Upper lobe of left lung (tissue), 6 donors: Measurements from ENCODE around the gene ERP27. TPM values are rescaled to one million over a fixed set of nuclear protein-coding genes. Genes with fewer than 3 reads are reported as not detected.

Experiments used
- ATAC-seq, 2 donors: fragments of 200-7000 bp; cut with Tn5 transposase; one replicate each; pipeline ENCODE4 v1.9.1; 2022; ENCODE audit warnings: mild to moderate bottlenecking in 2 of 2, moderate library complexity in 2 of 2; ENCODE audit not compliant: low FRiP score in 2 of 2
- DNase-seq, 2 donors: peaks; one replicate each; pipeline ENCODE4 v3.0.0-alpha.2; 2019 to 2020
- H3K27ac ChIP-seq, 4 donors: fragments of 200-600 bp; sonication (generic); one replicate each; pipeline ENCODE4 v1.5.1; 2016 to 2019
- H3K27me3 ChIP-seq, 4 donors: fragments of 200-600 bp; sonication (generic); one replicate each; pipeline ENCODE4 v1.5.1; 2017 to 2019
- H3K36me3 ChIP-seq, 4 donors: fragments of 200-600 bp; sonication (generic); one replicate each; pipeline ENCODE4 v1.5.1; 2016 to 2019
- H3K4me1 ChIP-seq, 4 donors: fragments of 200-600 bp; sonication (generic); one replicate each; pipeline ENCODE4 v1.5.1; 2018 to 2019
- H3K4me3 ChIP-seq, 4 donors: fragments of 200-600 bp; sonication (generic); one replicate each; pipeline ENCODE4 v1.5.1; 2017 to 2019; ENCODE audit warnings: mild to moderate bottlenecking in 2 of 4, moderate library complexity in 1 of 4
- H3K9me3 ChIP-seq, 4 donors: fragments of 200-600 bp; sonication (generic); one replicate each; pipeline ENCODE4 v1.5.1; 2018 to 2019
- CTCF ChIP-seq, 6 experiments: fragments of 450-650 bp in 4 of 6; fragments of 200-600 bp in 2 of 6; sonication (generic) in 2 of 6; IDR thresholded peaks; one replicate each; pipeline ENCODE4 v1.5.1; 2016 to 2019; ENCODE audit warnings: antibody characterized with exemption in 6 of 6
- EP300 ChIP-seq, 4 donors: sonication (generic); formaldehyde crosslinking; IDR thresholded peaks; one replicate each; pipeline ENCODE4 v1.5.1; 2017; ENCODE audit warnings: antibody characterized with exemption in 4 of 4, control low read depth in 2 of 4
- POLR2A ChIP-seq, 4 donors: fragments of 450-650 bp; IDR thresholded peaks; one replicate each; pipeline ENCODE4 v1.5.1; 2016 to 2017; ENCODE audit warnings: antibody characterized with exemption in 4 of 4, mild to moderate bottlenecking in 2 of 4
- POLR2AphosphoS5 ChIP-seq, 2 donors: sonication (generic); formaldehyde crosslinking; IDR thresholded peaks; one replicate each; pipeline ENCODE4 v1.5.1; 2017; ENCODE audit warnings: antibody characterized with exemption in 2 of 2
- WGBS, 2 donors: methylation state at CpG; one replicate each; pipeline ENCODE4 v1.1.5; 2017 to 2018; 5-methylcytosine and 5-hydroxymethylcytosine counted together
- total RNA-seq, 6 donors: library from RNA; depleted of rRNA in 4 of 6; stranded (reverse); fragments of >200 nt in 4 of 6; gene quantifications; one replicate each; pipeline versions ENCODE4 v1.1.0 to v1.2.1, GENCODE V29; 2016 to 2021
- donor health status: DM: no; HTN: no; CAD: no; lungs with moderate emphysema.
- donor health status: DM: no; HTN: yes; CAD: no; lungs with severe emphysema.

The ERP27 gene
- total RNA-seq, 6 donors from 2014 or later = 1.2 to 25.0 (median 9.3) TPM; not detected in 1

GRCh38 chr12:14936224-14936861, 2.0 kb downstream of the ERP27 start:
- TF ChIP-seq POLR2AphosphoS5 (IDR thresholded peaks at IDR 0.05) (no peak), CTCF (IDR thresholded peaks at IDR 0.05) (peak in 1 of 6 experiments; percentile 8)
- 93 to 97% methylated on average over 6 of the region's 6 CpGs for WGBS, 2 donors
- Histone ChIP-seq H3K27ac (no peak overlapping the region), H3K9me3 (no peaks in the 10 kb centered on the region), H3K27me3 (no peaks in the 10 kb centered on the region), H3K4me1 (peaks cover 0 to 6% (median 4%) of the 10 kb centered on the region in 4 donors), H3K36me3 (peaks cover 0 to 3% (median 0%) of the 10 kb centered on the region in 4 donors), H3K4me3 (no peak overlapping the region)
- no peak for ATAC-seq
- DNase-seq = no peak

GRCh38 chr12:14935031-14935430, 3.3 kb downstream of the ERP27 start:
- Histone ChIP-seq H3K4me3 (no peak overlapping the region), H3K27me3 (no peaks in the 10 kb centered on the region), H3K9me3 (no peaks in the 10 kb centered on the region), H3K36me3 (no peaks in the 10 kb centered on the region), H3K4me1 (peaks cover 5 to 10% (median 7%) of the 10 kb centered on the region in 4 donors), H3K27ac (no peak overlapping the region)
- WGBS, 2 donors = 56 to 70% methylated on average over 4 of the region's 4 CpGs
- no peak for DNase-seq
- no peak for ATAC-seq
- TF ChIP-seq POLR2AphosphoS5 (IDR thresholded peaks at IDR 0.05) (no peak), POLR2A (IDR thresholded peaks at IDR 0.05) (no peak), CTCF (IDR thresholded peaks at IDR 0.05) (no peak), EP300 (IDR thresholded peaks at IDR 0.05) (no peak)

- no peak overlapping the region for H3K4me3 ChIP-seq
- ATAC-seq = no peak
- no peak for TF ChIP-seq POLR2AphosphoS5 (IDR thresholded peaks at IDR 0.05)
- no peak for TF ChIP-seq CTCF (IDR thresholded peaks at IDR 0.05)
- no peak for TF ChIP-seq POLR2A (IDR thresholded peaks at IDR 0.05)
- no peak for TF ChIP-seq EP300 (IDR thresholded peaks at IDR 0.05)
Observed at GRCh38 chr12:14934511-14934910, 3.8 kb downstream of the ERP27 start.

GRCh38 chr12:14931791-14932560, 6.4 kb downstream of the ERP27 start:
- DNase-seq = no peak
- TF ChIP-seq POLR2A (IDR thresholded peaks at IDR 0.05) (no peak), CTCF (IDR thresholded peaks at IDR 0.05) (no peak), EP300 (IDR thresholded peaks at IDR 0.05) (no peak), POLR2AphosphoS5 (IDR thresholded peaks at IDR 0.05) (no peak)
- 92 to 94% methylated on average over 7 of the region's 7 CpGs for WGBS, 2 donors
- Histone ChIP-seq H3K9me3 (no peaks in the 10 kb centered on the region), H3K36me3 (no peaks in the 10 kb centered on the region), H3K4me3 (no peak overlapping the region), H3K4me1 (peaks cover 3 to 23% (median 5%) of the 10 kb centered on the region in 4 donors), H3K27me3 (no peaks in the 10 kb centered on the region), H3K27ac (peak overlapping the region in 1 of 4 donors; percentile 36)
- ATAC-seq = no peak

More at GRCh38 chr12:14934511-14934910, 3.8 kb downstream of the ERP27 start:
- Histone ChIP-seq H3K27me3 (no peaks in the 10 kb centered on the region), H3K36me3 (no peaks in the 10 kb centered on the region), H3K4me1 (peaks cover 6 to 14% (median 8%) of the 10 kb centered on the region in 4 donors), H3K9me3 (no peaks in the 10 kb centered on the region), H3K27ac (no peak overlapping the region)
- no peak for DNase-seq
- WGBS, 2 donors = 94 to 95% methylated on average over 2 of the region's 2 CpGs
